ENCODE results near the gene LMOD3.

Gene LMOD3

GRCh38 chr3:69092030-69092516, 30.3 kb downstream of the LMOD3 start:
- no peak for DNase-seq (ENCODE audit: low read depth in 2 of 2)

GRCh38 chr3:69091389-69092029, 30.9 kb downstream of the LMOD3 start:
- DNase-seq (ENCODE audit: low read depth in 2 of 2), result no peak

GRCh38 chr3:69090021-69090420, 32.4 kb downstream of the LMOD3 start:
- DNase-seq (ENCODE audit: low read depth in 2 of 2), result peak; percentile 68 to 69

- no peak for DNase-seq (ENCODE audit: low read depth in 2 of 2)
Observed at GRCh38 chr3:69088063-69088462, 34.3 kb downstream of the LMOD3 start.

- DNase-seq (ENCODE audit: low read depth in 2 of 2), result no peak
Observed at GRCh38 chr3:69087030-69087791, 35.2 kb downstream of the LMOD3 start.

- DNase-seq (ENCODE audit: low read depth in 2 of 2), result peak; percentile 83 to 87
Observed at GRCh38 chr3:69085833-69086722, 36.3 kb downstream of the LMOD3 start.

- no peak for DNase-seq (ENCODE audit: low read depth in 2 of 2)
Observed at GRCh38 chr3:69085168-69085832, 37.1 kb downstream of the LMOD3 start.

- DNase-seq (ENCODE audit: low read depth in 2 of 2), result peak; percentile 81 to 84
Observed at GRCh38 chr3:69084326-69085167, 37.8 kb downstream of the LMOD3 start, which contains the start of gene ARL6IP5. Gene ARL6IP5, plus strand, starts transcription at chr3:69084937. Its CDS starts 111 bp downstream, at chr3:69085048.

- DNase-seq (ENCODE audit: low read depth in 2 of 2), result peak; percentile 71 to 77
Observed at GRCh38 chr3:69082805-69083204, 39.6 kb downstream of the LMOD3 start.

- DNase-seq (ENCODE audit: low read depth in 2 of 2), result no peak
Observed at GRCh38 chr3:69082361-69082760, 40.0 kb downstream of the LMOD3 start.

- DNase-seq (ENCODE audit: low read depth in 2 of 2), result no peak
Observed at GRCh38 chr3:69081583-69082262, 40.7 kb downstream of the LMOD3 start.

GRCh38 chr3:69080233-69080920, 42.0 kb downstream of the LMOD3 start, which contains the start of gene UBA3:
Gene UBA3, minus strand, starts transcription at chr3:69080365. Its CDS starts 12 bp downstream, at chr3:69080353.
- DNase-seq (ENCODE audit: low read depth in 2 of 2), result peak; percentile 55 to 58

- no peak for DNase-seq (ENCODE audit: low read depth in 2 of 2)
Observed at GRCh38 chr3:69079269-69080159, 42.9 kb downstream of the LMOD3 start.

GRCh38 chr3:69072928-69073327, 49.5 kb downstream of the LMOD3 start:
- DNase-seq (ENCODE audit: low read depth in 2 of 2), result no peak

GRCh38 chr3:69066121-69066520, 56.3 kb downstream of the LMOD3 start:
- DNase-seq (ENCODE audit: low read depth in 2 of 2), result no peak

- DNase-seq (ENCODE audit: low read depth in 2 of 2), result no peak
Observed at GRCh38 chr3:69065318-69065964, 57.0 kb downstream of the LMOD3 start.

GRCh38 chr3:69063636-69064035, 58.8 kb downstream of the LMOD3 start:
- no peak for DNase-seq (ENCODE audit: low read depth in 2 of 2)

- no peak for DNase-seq (ENCODE audit: low read depth in 2 of 2)
Observed at GRCh38 chr3:69059688-69060087, 62.7 kb downstream of the LMOD3 start.
